Measurements from ENCODE around the gene GPR146. TPM values are rescaled to one million over a fixed set of nuclear protein-coding genes. Genes with fewer than 3 reads are reported as not detected.

Gene GPR146
- total RNA-seq, 2 experiments from 2014 or later: 9.9 to 13.7 TPM

DNA sequence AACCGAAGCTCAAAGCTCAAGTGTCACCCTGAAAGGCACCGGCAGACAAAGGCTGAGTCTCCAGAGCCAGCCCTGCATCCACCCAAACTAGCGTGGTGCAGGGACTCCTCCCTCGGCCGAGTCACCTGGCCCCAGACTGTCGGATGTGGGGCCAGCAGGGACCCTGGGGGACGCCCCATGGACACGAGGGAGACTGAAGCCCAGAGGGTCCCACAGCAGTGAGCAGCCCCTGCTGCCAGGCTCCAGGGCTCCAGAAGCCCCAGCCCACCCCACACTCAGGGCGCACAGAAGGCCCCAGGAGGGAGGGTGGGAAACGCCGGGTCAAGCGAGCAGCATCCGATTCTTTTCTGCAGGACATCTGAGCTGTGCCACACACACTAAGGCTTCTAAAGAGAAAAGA is 20.2 kb downstream of the GPR146 start:
- POLR2A ChIA-PET: interaction anchor here (1.5 to 2.0 kb wide), 4 partner anchors 8 to 89 kb away, joined by 8 to 38 read pairs (median 10); partner anchors contain the start of genes COX19 and GPR146

DNA sequence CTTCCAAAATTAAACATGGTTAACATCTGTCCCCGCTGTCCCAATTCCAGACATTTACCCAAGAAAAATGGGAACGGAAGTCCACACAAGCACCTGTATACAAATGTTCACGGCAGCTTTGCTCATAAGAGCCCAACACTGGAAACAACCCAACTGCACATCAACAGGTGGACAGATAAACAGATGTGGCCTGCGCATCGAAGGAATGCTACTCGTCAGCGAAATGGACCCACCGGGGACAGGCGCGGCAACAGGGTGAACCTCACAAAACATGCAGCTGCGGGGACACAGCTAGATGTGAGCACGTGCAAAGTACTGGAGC is 20.9 kb downstream of the GPR146 start:
- Mint-ChIP-seq H3K9me3 (no peaks in the 10 kb centered on the region), H3K36me3 (ENCODE audit: low read depth) (no peaks in the 10 kb centered on the region), H3K27ac (no peak overlapping the region), H3K4me3 (peak overlapping the region; percentile 66), H3K27me3 (no peaks in the 10 kb centered on the region), H3K4me1 (ENCODE audit: low read depth) (peaks cover 20% of the 10 kb centered on the region)
- Histone ChIP-seq H3K36me3 (ENCODE audit: insufficient read depth, low read length) (no peaks in the 10 kb centered on the region), H3K4me3 (ENCODE audit: low read length) (peak overlapping the region; percentile 42), H3K27ac (ENCODE audit: low read depth in 1 of 2, low read length in 2 of 2) (no peak overlapping the region), H3K4me1 (ENCODE audit: insufficient read depth, low read length) (peaks cover 22% of the 10 kb centered on the region), H3K27me3 (ENCODE audit: control insufficient read depth in 1 of 2, insufficient read depth in 2 of 2, low read length in 2 of 2) (peaks cover 0 to 4% of the 10 kb centered on the region in 2 experiments), H3K9me3 (ENCODE audit: control insufficient read depth in 1 of 2, insufficient read depth in 1 of 2, low read length in 2 of 2) (no peaks in the 10 kb centered on the region)
- intact Hi-C loops (cut with DNase I, micrococcal nuclease): loop anchor here in 1 of 2 experiments (1.0 to 5.0 kb wide), 3 partner anchors 44 to 158 kb away; no protein-coding TSS in a partner anchor
- ChIA-PET CTCF (interaction anchor here (0.6 to 7.6 kb wide), 25 partner anchors 8 to 743 kb away, joined by 3 to 220 read pairs (median 4); partner anchors contain the start of genes COX19, GPR146 and ZFAND2A), POLR2A (interaction anchor here (0.6 to 2.0 kb wide), 8 partner anchors 9 to 142 kb away, joined by 3 to 38 read pairs (median 6); partner anchors contain the start of genes COX19 and GPR146)
- DNase-seq (no peak), ATAC-seq (ENCODE audit: poor library complexity) (no peak)
- TF ChIP-seq, protein P1, sequence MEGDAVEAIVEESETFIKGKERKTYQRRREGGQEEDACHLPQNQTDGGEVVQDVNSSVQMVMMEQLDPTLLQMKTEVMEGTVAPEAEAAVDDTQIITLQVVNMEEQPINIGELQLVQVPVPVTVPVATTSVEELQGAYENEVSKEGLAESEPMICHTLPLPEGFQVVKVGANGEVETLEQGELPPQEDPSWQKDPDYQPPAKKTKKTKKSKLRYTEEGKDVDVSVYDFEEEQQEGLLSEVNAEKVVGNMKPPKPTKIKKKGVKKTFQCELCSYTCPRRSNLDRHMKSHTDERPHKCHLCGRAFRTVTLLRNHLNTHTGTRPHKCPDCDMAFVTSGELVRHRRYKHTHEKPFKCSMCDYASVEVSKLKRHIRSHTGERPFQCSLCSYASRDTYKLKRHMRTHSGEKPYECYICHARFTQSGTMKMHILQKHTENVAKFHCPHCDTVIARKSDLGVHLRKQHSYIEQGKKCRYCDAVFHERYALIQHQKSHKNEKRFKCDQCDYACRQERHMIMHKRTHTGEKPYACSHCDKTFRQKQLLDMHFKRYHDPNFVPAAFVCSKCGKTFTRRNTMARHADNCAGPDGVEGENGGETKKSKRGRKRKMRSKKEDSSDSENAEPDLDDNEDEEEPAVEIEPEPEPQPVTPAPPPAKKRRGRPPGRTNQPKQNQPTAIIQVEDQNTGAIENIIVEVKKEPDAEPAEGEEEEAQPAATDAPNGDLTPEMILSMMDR (IDR thresholded peaks at IDR 0.05): no peak

More for the DNA sequence above, 20.2 kb downstream of the GPR146 start:
- Histone ChIP-seq H3K9me3 (ENCODE audit: control insufficient read depth in 1 of 2, insufficient read depth in 1 of 2, low read length in 2 of 2) (no peaks in the 10 kb centered on the region), H3K27me3 (ENCODE audit: control insufficient read depth in 1 of 2, insufficient read depth in 2 of 2, low read length in 2 of 2) (peaks cover 0 to 4% of the 10 kb centered on the region in 2 experiments), H3K36me3 (ENCODE audit: insufficient read depth, low read length) (no peaks in the 10 kb centered on the region), H3K4me1 (ENCODE audit: insufficient read depth, low read length) (peaks cover 25% of the 10 kb centered on the region), H3K27ac (ENCODE audit: low read depth in 1 of 2, low read length in 2 of 2) (no peak overlapping the region), H3K4me3 (ENCODE audit: low read length) (no peak overlapping the region)
- H3K9me3 Mint-ChIP-seq: no peaks in the 10 kb centered on the region
- TF ChIP-seq, protein P1 (IDR thresholded peaks at IDR 0.05): no peak
- DNase-seq (no peak), ATAC-seq (ENCODE audit: poor library complexity) (no peak)
- H3K4me1 Mint-ChIP-seq (ENCODE audit: low read depth): peaks cover 20% of the 10 kb centered on the region
- CTCF ChIA-PET: interaction anchor here (0.6 to 7.6 kb wide), 5 partner anchors 20 to 155 kb away, joined by 3 to 220 read pairs (median 13); partner anchors contain the start of gene GPR146
- H3K36me3 Mint-ChIP-seq (ENCODE audit: low read depth): no peaks in the 10 kb centered on the region
- no peak overlapping the region for H3K27ac Mint-ChIP-seq
- H3K27me3 Mint-ChIP-seq: no peaks in the 10 kb centered on the region
- intact Hi-C loops (cut with DNase I, micrococcal nuclease): loop anchor here in 1 of 2 experiments (2.0 kb wide), 1 partner anchor 44 kb away; no protein-coding TSS in a partner anchor
- no peak overlapping the region for H3K4me3 Mint-ChIP-seq

DNA sequence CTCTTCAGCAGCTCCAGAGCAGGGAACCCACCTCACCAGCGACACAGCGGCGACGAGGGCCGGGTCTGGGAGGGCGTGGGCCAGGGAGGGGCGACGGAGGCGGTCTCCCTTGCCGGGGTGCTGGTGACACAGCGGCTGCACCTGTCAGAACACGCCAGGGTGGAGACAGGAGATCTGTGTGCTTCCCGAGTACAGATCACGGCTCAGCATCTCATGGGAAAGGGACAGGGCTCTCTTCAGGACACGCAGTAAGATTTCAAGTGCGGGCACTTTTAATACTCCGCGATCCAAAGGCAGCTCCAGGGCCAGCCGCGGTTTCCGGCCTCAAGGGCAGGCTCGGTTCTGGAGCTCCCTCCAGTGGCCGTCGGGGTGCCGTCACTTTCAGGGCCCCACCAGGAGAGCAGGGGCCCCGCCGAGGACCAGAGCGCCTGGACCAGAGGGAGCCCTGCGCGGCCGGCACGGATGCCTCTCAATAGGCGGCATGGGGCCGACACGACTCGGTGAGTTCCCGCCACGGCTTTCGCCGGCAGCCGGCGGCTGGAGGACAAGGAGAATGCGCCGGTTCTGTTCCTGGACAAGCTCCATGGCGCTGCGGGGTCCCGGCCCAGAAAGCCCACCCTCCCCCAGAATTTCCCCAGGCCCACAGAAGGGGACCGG is 21.4 kb downstream of the GPR146 start:
- Histone ChIP-seq H3K36me3 (ENCODE audit: insufficient read depth, low read length) (no peaks in the 10 kb centered on the region), H3K4me3 (ENCODE audit: low read length) (peak overlapping the region; percentile 42), H3K27me3 (ENCODE audit: control insufficient read depth in 1 of 2, insufficient read depth in 2 of 2, low read length in 2 of 2) (peaks cover 0 to 4% of the 10 kb centered on the region in 2 experiments), H3K27ac (ENCODE audit: low read depth in 1 of 2, low read length in 2 of 2) (no peak overlapping the region), H3K9me3 (ENCODE audit: control insufficient read depth in 1 of 2, insufficient read depth in 1 of 2, low read length in 2 of 2) (peaks cover 0 to 4% of the 10 kb centered on the region in 2 experiments), H3K4me1 (ENCODE audit: insufficient read depth, low read length) (peaks cover 18% of the 10 kb centered on the region)
- H3K4me3 Mint-ChIP-seq: peak overlapping the region; percentile 66
- ChIA-PET POLR2A (interaction anchor here (0.6 to 2.0 kb wide), 8 partner anchors 10 to 142 kb away, joined by 3 to 38 read pairs (median 6); partner anchors contain the start of genes COX19 and GPR146), CTCF (interaction anchor here (0.6 to 7.6 kb wide), 25 partner anchors 8 to 744 kb away, joined by 3 to 220 read pairs (median 4); partner anchors contain the start of genes COX19, GPR146 and ZFAND2A)
- ATAC-seq (ENCODE audit: poor library complexity) (peak; percentile 97), DNase-seq (peak; percentile 73 to 90 (median 82))
- TF ChIP-seq, protein P1 (IDR thresholded peaks at IDR 0.05): peak; percentile 97
- no peak overlapping the region for H3K27ac Mint-ChIP-seq
- H3K9me3 Mint-ChIP-seq: no peaks in the 10 kb centered on the region
- H3K27me3 Mint-ChIP-seq: no peaks in the 10 kb centered on the region
- peaks cover 20% of the 10 kb centered on the region for H3K4me1 Mint-ChIP-seq (ENCODE audit: low read depth)
- no peaks in the 10 kb centered on the region for H3K36me3 Mint-ChIP-seq (ENCODE audit: low read depth)
- intact Hi-C loops (cut with DNase I, micrococcal nuclease): loop anchor here in 1 of 2 experiments (1.0 to 5.0 kb wide), 3 partner anchors 45 to 158 kb away; no protein-coding TSS in a partner anchor

Data from CD4-positive, alpha-beta T cell (primary cell).